Measurements from ENCODE around the gene RABGEF1.

- TF ChIP-seq, protein P1, sequence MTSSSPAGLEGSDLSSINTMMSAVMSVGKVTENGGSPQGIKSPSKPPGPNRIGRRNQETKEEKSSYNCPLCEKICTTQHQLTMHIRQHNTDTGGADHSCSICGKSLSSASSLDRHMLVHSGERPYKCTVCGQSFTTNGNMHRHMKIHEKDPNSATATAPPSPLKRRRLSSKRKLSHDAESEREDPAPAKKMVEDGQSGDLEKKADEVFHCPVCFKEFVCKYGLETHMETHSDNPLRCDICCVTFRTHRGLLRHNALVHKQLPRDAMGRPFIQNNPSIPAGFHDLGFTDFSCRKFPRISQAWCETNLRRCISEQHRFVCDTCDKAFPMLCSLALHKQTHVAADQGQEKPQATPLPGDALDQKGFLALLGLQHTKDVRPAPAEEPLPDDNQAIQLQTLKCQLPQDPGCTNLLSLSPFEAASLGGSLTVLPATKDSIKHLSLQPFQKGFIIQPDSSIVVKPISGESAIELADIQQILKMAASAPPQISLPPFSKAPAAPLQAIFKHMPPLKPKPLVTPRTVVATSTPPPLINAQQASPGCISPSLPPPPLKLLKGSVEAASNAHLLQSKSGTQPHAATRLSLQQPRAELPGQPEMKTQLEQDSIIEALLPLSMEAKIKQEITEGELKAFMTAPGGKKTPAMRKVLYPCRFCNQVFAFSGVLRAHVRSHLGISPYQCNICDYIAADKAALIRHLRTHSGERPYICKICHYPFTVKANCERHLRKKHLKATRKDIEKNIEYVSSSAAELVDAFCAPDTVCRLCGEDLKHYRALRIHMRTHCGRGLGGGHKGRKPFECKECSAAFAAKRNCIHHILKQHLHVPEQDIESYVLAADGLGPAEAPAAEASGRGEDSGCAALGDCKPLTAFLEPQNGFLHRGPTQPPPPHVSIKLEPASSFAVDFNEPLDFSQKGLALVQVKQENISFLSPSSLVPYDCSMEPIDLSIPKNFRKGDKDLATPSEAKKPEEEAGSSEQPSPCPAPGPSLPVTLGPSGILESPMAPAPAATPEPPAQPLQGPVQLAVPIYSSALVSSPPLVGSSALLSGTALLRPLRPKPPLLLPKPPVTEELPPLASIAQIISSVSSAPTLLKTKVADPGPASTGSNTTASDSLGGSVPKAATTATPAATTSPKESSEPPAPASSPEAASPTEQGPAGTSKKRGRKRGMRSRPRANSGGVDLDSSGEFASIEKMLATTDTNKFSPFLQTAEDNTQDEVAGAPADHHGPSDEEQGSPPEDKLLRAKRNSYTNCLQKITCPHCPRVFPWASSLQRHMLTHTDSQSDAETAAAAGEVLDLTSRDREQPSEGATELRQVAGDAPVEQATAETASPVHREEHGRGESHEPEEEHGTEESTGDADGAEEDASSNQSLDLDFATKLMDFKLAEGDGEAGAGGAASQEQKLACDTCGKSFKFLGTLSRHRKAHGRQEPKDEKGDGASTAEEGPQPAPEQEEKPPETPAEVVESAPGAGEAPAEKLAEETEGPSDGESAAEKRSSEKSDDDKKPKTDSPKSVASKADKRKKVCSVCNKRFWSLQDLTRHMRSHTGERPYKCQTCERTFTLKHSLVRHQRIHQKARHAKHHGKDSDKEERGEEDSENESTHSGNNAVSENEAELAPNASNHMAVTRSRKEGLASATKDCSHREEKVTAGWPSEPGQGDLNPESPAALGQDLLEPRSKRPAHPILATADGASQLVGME (CRISPR knock-in tag; IDR thresholded peaks at IDR 0.05) = no peak
- TF ChIP-seq, protein P2, sequence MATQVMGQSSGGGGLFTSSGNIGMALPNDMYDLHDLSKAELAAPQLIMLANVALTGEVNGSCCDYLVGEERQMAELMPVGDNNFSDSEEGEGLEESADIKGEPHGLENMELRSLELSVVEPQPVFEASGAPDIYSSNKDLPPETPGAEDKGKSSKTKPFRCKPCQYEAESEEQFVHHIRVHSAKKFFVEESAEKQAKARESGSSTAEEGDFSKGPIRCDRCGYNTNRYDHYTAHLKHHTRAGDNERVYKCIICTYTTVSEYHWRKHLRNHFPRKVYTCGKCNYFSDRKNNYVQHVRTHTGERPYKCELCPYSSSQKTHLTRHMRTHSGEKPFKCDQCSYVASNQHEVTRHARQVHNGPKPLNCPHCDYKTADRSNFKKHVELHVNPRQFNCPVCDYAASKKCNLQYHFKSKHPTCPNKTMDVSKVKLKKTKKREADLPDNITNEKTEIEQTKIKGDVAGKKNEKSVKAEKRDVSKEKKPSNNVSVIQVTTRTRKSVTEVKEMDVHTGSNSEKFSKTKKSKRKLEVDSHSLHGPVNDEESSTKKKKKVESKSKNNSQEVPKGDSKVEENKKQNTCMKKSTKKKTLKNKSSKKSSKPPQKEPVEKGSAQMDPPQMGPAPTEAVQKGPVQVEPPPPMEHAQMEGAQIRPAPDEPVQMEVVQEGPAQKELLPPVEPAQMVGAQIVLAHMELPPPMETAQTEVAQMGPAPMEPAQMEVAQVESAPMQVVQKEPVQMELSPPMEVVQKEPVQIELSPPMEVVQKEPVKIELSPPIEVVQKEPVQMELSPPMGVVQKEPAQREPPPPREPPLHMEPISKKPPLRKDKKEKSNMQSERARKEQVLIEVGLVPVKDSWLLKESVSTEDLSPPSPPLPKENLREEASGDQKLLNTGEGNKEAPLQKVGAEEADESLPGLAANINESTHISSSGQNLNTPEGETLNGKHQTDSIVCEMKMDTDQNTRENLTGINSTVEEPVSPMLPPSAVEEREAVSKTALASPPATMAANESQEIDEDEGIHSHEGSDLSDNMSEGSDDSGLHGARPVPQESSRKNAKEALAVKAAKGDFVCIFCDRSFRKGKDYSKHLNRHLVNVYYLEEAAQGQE (IDR thresholded peaks at IDR 0.05; ENCODE audit: borderline replicate concordance) = no peak
- TF ChIP-seq, protein P2 (CRISPR knock-in tag; IDR thresholded peaks at IDR 0.05; ENCODE audit: low read depth) = no peak
- TF ChIP-seq ZBTB33 (CRISPR knock-in tag; IDR thresholded peaks at IDR 0.05) = no peak
- no peak for TF ChIP-seq RBM14 (IDR thresholded peaks at IDR 0.05; ENCODE audit: borderline replicate concordance, insufficient read depth, low read depth, low read length)
- TF ChIP-seq, protein P3, sequence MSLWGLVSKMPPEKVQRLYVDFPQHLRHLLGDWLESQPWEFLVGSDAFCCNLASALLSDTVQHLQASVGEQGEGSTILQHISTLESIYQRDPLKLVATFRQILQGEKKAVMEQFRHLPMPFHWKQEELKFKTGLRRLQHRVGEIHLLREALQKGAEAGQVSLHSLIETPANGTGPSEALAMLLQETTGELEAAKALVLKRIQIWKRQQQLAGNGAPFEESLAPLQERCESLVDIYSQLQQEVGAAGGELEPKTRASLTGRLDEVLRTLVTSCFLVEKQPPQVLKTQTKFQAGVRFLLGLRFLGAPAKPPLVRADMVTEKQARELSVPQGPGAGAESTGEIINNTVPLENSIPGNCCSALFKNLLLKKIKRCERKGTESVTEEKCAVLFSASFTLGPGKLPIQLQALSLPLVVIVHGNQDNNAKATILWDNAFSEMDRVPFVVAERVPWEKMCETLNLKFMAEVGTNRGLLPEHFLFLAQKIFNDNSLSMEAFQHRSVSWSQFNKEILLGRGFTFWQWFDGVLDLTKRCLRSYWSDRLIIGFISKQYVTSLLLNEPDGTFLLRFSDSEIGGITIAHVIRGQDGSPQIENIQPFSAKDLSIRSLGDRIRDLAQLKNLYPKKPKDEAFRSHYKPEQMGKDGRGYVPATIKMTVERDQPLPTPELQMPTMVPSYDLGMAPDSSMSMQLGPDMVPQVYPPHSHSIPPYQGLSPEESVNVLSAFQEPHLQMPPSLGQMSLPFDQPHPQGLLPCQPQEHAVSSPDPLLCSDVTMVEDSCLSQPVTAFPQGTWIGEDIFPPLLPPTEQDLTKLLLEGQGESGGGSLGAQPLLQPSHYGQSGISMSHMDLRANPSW (CRISPR knock-in tag; IDR thresholded peaks at IDR 0.05) = no peak
- TF ChIP-seq RCOR1 (IDR thresholded peaks at IDR 0.05; ENCODE audit: borderline replicate concordance in 1 of 2, low read depth in 2 of 2, low read length in 2 of 2) = no peak
- no peak for TF ChIP-seq JUND (IDR thresholded peaks at IDR 0.05; ENCODE audit: borderline replicate concordance, low read depth, low read length)
- TF ChIP-seq JUND (tag; IDR thresholded peaks at IDR 0.05; ENCODE audit: borderline replicate concordance, low read depth, low read length) = no peak
- no peak for TF ChIP-seq SP1 (CRISPR knock-in tag; IDR thresholded peaks at IDR 0.05)
- no peak for TF ChIP-seq ZBTB26 (CRISPR knock-in tag; IDR thresholded peaks at IDR 0.05)
- no peak for TF ChIP-seq FOXK2 (conservative IDR thresholded peaks at IDR 0.05 in 1 of 2, IDR thresholded peaks at IDR 0.05 in 1 of 2; ENCODE audit: low read depth in 2 of 2)
- TF ChIP-seq HDGF (IDR thresholded peaks at IDR 0.05) = no peak
- TF ChIP-seq ZZZ3 (IDR thresholded peaks at IDR 0.05) = no peak
Observed at GRCh38 chr7:66779669-66780409, 39.3 kb downstream of the RABGEF1 start.
